GM18526 (cell line): Measurements from ENCODE around the gene NOBOX.

Experiments
- POLR2A ChIP-seq: IDR thresholded peaks from 3 replicates; pipeline ENCODE4 v1.6.1; 2011; ENCODE audit not compliant: insufficient read length; ENCODE audit errors: extremely low read depth

NOBOX gene

GRCh38 chr7:144403649-144404061 is at the start of gene NOBOX:
NOBOX (minus strand) TSS chr7:144403693.
- TF ChIP-seq POLR2A: no peak

DNA sequence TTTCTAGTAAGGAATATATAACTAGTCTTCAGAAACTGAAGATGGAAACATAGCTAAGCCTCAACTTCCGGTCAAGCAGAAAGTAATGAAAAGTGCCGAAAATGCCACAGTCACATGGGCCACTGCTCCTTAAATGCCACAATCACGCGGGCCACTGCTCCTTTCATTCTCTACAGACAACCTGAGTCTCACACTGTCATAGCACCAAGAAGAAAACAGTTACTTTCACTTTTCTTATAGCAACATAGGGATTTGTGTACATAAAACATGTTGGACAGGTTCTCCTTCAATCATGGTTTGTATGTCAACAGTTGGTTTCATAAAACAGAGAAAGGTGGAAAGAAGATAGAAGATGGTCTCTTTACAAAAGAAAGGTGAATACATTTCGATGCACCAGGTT is 48.6 kb upstream of the NOBOX start:
- no peak for TF ChIP-seq POLR2A

DNA sequence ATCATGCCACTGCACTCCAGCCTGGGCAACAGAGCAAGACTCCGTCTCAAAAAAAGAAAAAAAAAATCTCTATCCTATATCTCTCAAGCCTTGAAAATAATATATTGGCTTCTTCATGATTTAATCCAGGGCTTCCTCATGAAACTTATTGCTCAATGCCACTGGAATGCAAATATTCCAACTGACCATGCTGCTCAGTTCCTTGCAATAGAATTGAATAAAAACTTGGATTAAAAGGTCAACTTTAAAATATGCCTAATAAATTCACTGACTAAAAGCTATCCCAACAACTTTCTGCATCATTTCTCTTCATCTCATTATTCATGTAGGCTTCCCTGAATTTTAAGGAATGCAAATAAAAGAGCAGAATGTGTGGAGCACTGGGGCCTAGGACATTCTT is 42.1 kb upstream of the NOBOX start:
- TF ChIP-seq POLR2A: no peak

GRCh38 chr7:144439717-144440205 is 36.3 kb upstream of the NOBOX start:
- TF ChIP-seq POLR2A: no peak

DNA sequence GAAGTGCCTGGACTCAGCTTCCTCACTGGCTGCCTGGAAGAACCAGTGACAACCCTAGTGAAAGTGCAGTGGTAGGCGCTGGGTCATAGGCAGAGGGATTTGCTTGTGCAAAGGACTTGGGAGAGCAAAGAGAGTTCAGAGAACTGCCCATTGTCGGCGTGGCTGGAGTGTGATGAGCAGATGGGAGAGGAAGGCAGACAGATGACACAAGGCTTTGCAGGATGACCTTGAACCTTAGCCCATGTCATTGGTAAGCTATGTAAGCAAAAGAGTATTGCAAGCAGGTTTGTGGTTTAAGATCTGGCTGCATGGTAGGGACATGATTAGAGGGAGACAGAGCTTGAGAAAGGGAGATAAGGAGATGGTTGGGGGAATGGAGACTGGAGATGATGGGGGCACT is 35.3 kb upstream of the NOBOX start:
- no peak for TF ChIP-seq POLR2A

DNA sequence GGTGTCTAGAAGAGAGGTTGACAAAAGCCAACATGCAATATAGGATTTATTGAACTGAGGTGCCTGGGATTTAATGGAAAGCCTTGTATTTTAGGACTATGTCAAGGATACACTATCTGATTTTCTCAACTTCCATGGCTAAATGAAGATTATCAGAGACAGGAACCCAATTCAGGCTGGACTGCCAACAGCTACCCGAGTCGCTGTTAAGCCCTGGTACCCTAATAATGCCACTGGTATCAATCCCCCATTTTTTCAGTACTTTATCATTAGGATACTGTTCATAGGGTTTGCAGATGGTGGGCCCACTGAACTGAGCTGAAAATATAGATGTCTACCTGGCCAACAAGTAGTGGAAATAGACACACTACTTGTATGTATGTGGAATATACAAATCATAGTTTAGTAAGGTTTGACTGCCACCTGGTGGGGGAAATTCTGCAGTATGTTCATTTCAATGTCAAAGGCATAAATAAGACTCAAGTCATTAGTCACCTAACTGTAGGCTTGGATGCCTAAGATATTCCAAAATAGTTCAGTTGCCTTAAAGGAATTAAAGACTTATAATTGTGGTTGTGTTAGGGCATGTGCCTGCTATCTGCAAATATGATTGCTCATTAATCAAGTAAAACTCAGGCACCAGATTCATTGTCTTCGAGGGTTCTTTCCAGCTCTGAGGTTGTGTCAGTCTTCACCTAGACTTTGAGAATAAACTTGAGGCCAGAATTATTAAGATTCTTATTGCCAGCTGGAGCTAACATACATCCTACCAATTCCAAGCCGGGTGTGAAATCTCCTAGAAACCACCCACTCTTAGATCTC is 34.1 kb upstream of the NOBOX start:
- TF ChIP-seq POLR2A: no peak

- TF ChIP-seq POLR2A: no peak
Measured at GRCh38 chr7:144436500-144436899, 33.0 kb upstream of the NOBOX start.

GRCh38 chr7:144428431-144428830 is 24.9 kb upstream of the NOBOX start:
- TF ChIP-seq POLR2A: no peak

DNA sequence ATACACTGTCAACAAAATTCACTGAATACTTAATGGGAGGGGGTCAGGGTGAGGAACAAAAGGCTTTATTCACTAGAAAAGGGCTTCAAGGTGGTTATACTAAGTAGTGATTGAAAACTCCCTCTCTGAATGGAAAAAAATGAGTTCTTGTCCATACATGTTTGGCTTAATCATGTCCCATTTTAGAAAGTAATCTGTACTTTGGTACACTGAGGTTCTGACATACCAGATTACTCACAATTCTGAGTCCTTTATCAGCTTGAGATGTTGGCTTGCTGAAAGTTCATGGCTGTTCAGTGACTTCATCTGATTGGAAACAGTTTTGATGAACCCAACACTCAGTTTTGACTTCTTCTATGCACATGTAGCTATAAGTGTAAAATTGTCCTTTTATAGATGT is 12.8 kb upstream of the NOBOX start:
- no peak for TF ChIP-seq POLR2A

GRCh38 chr7:144415858-144416257 is 12.4 kb upstream of the NOBOX start:
- no peak for TF ChIP-seq POLR2A

- TF ChIP-seq POLR2A: no peak
Measured at GRCh38 chr7:144414815-144415214, 11.3 kb upstream of the NOBOX start.

DNA sequence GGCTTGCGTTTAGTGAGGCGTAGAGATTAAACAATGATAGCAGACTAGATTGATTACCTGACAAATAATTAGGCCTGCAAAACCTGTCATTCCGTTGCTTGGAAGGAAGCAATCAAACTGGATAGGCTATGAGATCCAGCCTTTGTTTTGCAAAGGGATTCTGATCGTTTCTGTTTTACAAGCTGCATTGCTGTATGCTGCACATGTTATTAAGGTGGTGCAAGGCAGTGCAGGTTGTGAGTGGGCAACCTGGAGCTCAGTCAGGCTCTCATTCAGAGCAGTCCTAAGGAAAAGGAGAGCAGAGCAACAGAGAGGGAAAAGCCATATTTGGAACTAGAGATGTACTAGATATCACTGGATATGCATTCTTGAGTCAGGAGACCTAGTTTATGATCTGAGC is 6.9 kb upstream of the NOBOX start:
- TF ChIP-seq POLR2A: no peak

DNA sequence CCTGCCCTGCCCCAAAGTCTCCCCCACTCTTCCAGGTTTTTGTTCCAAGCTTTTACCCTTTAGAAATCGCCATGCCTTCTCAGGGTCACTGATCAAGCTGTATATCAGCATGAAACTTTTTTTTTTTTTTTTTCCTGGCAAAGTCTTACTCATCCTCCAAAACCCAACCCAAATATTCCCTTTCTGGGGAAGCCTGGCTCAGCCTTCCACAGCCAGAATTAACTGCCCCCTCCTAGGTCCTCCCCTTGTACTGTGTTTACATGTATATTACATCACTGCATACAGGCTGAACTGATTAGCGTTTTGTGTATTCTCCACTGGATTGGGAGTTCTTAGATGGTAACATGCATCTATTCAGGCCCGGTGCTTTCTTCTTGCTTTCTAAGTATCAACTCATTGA is 4.6 kb upstream of the NOBOX start:
- TF ChIP-seq POLR2A: no peak

DNA sequence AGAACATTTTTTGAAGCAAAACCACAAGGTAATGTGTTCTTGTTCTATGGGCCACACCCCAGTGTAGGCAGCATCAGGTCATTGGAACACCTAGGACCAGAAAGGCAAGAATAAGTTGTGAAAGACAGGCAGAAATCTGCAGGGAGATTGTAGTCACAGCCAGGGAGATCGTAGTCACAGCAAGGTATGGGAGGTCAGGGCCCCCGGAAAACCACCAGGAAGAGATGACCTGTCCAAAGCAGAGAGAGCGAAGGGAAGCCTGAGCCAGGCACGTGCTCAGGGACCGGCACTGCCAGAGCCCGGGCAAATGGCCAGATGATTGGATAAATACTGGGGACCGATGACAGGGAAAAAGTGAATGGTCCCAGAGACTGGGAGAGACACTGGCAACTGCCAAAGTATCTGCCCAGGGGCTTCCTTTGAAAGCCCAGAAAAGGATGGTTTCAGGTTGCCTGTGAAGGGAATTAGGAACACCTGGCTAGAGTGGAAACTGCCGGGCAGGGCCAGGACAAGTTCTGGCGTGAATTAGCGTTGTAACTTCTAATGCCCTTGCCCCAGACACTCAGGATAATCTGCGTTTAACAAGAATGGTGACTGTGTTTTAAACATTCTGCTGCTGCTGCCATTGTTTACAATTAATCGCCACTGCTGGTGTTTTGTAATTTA is 3.9 kb upstream of the NOBOX start:
- no peak for TF ChIP-seq POLR2A

GRCh38 chr7:144404946-144405345 is 1.5 kb upstream of the NOBOX start:
- no peak for TF ChIP-seq POLR2A

DNA sequence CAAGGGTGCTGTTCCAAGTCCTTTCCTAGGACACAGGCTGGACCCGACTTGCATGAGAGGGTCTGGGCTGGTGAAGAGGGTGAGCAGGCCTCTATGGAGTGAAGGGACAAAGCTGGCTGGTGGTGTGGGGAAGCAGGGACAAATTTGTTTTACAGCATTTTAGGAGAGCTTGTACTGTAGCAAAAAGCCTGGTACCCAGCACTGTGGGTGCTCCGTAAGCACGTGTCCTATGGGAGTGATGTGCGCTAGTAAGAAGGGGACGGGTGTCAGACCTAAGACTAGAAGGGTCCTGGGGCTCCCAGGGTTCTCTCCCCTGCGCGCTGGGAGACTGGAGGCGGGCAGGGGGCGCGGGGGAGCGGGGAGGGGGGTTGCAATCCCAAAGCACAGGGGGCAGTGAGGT is 391 bp downstream of the NOBOX start:
- TF ChIP-seq POLR2A: no peak
